Islet of Langerhans (tissue), 1 donor: ENCODE data around the gene THAP7.

ENCODE experiments used
- FAIRE-seq: peaks from one replicate; lab custom pipeline; 2011; peaks lifted over from hg19 to GRCh38; lab: Jason Lieb, UNC

Gene THAP7

DNA sequence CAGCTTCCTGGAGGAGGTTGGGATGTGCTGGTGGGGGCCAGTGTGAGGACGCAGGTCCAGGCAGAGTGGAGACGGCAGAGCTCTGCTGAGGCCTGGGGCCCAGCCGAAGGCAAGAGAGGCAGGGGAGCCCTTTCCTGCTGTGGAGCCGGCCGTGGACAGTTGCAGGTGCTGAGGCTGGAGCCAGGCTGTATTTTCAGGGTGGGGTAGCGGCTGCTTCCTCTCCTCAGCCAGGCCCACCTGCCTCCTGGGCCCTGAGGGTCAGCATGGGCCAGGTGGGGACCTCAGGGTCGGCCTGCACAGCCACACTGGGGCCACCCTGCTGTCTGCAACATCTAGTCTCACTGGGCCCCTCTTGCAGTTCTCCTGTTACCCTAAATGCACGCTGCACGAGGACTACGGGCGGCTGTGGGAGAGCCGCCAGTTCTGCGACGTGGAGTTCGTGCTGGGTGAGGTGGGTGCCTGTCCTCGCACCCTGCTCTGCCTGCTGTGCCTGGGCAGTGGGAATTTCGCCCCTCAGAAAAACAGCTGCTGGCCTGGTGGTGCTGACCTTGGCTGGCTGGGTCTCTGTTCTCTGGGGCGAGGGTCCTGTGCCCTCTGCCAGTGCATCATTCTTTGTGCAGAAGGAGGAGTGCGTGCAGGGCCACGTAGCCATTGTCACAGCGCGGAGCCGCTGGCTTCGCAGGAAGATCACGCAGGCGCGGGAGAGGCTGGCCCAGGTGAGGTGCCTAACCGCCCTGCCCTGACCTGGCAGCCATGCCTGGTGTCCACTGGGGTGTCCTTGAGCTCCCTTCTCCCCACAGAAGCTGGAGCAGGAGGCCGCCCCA is 8.4 kb downstream of the THAP7 start:
- FAIRE-seq: no peak

- no peak for FAIRE-seq
Measured at GRCh38 chr22:20992456-20993303, 9.2 kb downstream of the THAP7 start.

DNA sequence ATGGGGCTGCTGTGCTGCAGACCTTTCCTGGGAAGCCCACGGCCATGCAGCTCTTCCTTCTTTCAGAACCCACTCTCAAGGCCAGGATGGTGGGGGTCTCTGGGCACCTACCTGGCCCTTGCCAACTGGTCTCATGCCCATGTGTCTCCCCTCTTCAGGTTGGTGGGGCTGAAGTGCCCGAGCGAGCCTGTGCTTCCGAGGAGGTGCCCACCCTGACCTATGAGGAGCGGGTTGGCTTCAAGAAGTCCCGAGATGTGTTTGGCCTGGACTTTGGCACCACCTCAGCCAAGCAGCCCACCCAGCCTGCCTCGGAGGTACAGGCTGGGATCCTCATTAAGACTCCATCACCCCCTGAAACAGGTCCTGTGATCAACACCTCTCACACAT is 9.9 kb downstream of the THAP7 start:
- no peak for FAIRE-seq

- no peak for FAIRE-seq
Measured at GRCh38 chr22:20991252-20992055, 10.5 kb downstream of the THAP7 start.

DNA sequence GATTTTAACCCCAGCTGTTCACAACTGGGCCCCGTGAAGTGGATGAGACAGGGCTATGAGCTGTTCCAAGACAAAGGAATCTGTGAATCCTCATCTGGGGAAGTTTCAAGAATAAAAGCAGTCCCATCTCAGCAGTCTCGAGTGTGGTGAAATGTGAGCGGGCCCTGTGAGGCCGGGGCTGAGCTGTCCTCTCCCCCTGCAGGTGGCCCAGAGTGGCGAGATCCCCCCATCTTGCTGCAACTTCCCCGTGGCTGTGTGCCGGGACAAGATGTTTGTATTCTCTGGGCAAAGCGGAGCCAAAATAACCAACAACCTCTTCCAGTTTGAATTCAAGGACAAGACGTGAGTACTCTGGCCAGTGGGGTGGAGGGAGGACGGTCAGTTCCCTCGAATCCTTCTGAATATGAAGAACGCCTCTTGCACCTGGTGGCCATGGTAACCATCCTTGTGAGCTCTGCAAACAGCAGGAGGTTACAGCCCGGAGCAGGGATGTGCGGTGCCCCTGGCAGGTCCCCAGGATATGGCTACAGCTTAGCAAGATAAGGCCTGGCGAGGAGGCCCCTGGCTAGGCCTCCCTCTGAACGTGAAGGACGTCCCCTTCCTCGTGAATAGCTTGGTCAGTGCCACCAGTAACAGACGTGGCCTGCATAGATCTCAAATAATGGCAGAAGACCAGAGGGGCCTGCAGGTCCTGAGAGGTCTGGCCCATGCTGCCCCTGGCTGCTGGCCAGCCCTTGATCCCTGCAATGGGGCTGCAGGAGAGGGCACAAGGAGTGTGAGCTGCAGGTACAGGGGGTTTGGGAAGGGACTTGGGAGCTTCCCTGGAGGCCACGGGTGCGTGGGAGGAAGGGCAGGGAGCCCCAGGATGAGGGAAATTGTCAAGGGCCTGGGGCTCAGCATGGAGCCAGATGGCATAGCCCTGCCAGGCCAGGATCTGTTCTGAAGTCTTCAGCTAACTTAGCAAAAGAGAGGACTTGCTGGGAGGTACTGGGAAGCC is 11.4 kb downstream of the THAP7 start:
- FAIRE-seq: no peak

DNA sequence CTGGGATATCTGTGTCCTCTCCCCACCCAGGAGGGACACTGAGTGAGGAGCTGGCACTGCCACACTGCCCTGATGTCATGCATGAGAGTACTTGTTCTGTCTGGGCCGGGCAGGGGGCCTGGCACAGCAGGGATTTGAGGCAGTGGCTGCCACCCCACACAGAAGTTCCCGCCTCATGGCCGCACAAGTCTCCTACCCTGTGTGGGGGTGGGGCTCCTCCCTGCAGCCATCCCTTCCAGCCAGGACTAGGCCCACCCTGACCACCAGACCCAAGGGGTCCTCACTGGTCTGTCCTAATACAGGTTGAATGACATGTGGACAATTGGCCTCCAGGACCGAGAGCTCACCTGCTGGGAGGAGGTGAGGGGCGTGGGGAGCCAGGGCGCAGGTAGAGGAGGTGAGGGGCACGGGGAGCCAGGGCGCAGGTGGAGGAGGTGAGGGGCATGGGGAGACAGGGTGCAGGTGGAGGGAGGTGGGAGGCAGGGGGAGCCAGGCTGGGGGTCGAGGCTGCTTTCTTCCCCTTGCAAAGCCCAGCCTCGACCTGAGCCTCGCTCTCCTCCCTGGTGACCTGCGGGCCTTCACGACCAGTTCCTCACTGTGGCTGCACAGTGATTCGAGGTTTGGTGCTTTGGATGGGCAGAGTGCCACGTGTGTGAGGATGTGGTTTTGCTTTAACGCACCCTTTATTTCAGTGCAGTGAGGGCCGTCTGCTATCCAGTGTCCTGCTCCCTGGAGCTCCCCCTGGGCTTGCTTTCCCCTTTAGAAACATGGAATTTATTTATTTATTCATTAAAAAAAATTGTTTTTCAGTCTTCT is 12.4 kb downstream of the THAP7 start:
- no peak for FAIRE-seq

- no peak for FAIRE-seq
Measured at GRCh38 chr22:20988573-20989322, 13.2 kb downstream of the THAP7 start.

GRCh38 chr22:20987375-20987774 is 14.5 kb downstream of the THAP7 start:
- FAIRE-seq: no peak

GRCh38 chr22:20986365-20986764 is 15.6 kb downstream of the THAP7 start:
- FAIRE-seq: no peak

DNA sequence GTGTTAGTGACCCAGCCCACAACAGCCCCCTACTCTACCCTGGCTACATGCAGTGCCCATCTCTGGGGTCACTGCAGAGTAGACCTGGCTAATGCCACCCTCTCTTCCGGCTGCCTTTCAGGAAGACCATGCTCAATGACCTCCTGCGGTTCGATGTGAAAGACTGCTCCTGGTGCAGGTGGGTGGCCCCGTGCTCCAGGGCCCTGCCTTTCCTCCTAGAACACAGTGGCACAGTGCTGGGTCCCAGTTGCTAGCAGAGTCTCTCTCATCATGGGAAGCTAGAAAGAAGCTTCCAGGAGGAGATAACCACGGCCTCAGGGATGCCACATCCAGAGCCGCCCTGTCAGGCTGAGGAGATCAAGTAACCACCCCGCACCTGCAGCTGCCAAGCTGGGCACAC is 16.2 kb downstream of the THAP7 start:
- no peak for FAIRE-seq

DNA sequence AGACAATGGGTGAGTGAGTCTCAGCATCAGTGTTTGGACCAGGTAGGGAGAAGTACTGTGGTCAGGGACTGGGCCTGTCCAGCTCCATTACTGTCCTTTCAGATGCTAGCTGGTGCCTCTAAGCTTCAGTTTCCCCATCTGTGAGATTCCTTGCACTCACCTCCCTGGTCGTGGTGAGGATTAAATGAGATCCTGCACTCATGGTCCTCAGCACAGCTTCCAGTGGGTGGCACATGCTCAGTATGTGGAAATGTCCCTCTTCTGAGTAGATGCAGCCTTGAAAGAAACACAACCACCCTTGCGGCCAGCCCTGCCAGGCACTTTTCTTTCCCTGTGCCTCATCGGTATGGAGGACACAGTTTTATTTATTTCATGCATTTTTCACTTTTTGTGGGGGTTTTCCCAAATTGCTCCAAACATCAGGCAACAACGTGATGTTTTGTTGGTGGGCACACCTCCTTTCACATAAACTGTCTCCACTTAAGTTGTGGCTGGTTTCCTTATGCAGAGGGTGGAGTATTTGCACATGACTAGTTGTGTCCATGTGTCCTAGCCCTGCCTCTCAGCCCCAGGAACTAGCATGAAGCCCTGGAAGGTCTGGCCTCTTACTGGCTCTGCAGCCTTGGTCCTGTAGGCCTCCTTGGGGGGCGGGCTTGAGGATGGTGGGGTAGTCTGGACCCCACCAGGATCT is 18.7 kb downstream of the THAP7 start:
- FAIRE-seq: no peak

DNA sequence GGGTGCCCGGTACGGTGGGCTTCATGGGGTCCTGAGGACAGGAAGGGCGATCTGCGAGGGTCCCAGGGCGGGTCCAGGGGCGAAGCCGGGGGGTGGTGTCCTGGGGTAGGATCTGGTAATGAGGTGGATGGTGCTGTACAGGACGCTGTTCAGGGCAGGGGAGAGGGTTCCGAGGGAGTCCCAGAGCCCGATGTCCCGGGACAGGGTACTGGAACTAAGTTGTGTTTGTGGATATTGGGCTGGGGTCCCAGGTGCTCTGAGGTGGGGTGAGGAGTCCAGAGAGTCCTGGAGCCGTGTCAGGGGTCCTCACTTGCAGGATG is 19.4 kb downstream of the THAP7 start:
- FAIRE-seq: no peak

- FAIRE-seq: no peak
Measured at GRCh38 chr22:20981787-20982562, 19.9 kb downstream of the THAP7 start, which contains the start of gene LZTR1. LZTR1 (plus strand) TSS chr22:20982297; CDS start chr22:20982372, 75 bp downstream.

- no peak for FAIRE-seq
Measured at GRCh38 chr22:20980938-20981722, 20.8 kb downstream of the THAP7 start.

GRCh38 chr22:20980523-20980922 is 21.4 kb downstream of the THAP7 start:
- no peak for FAIRE-seq

DNA sequence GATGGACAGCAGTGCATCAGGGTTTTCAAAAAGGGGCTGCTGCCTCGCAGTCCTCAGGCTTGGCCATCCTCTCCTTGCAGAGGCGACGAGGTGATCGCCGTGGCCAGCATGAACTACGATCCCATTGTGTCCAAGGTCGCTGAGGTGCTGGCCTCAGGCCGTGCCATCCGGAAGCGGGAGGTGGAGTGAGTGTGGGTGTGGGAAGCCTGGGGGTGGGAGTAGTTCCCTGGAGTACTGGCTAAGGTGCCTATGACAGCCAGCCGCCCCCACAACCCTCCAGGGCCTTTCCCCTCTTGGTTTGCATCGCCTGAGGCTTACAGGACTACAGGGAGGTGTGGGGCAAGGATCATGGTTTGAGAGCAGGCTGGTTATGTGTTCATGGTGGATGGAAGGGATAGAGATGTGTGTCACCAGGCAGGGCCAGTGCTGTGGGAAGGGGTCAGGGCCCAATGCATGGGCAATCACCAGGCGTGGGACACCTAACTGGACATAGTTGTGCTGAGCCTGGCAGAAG is 21.9 kb downstream of the THAP7 start:
- no peak for FAIRE-seq

DNA sequence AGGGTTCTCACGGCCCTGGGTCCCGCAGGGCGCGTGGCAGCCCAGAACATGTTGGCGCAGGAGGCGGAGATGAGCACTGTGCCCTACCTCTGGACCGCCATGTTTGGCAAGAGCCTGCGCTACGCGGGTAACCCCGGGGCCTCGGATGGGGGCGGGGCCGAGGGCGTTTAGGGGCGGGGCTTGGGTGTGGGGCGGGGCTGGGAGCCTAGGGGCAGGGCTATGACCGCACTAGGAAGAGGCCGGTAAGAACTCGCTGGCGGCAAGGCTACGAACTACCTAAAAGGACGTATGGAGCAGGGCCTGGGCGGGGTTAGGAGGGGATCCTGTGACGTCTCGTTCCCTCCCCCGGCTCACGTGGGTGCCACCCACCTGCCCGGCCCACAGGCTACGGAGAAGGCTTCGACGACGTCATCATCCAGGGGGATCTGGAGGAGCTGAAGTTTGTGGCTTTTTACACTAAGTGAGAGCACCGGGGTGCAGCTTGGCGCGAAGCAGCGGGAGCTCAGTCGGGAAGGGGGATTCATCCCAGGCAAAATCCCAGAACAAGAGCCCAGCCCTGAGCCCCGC is 22.6 kb downstream of the THAP7 start:
- no peak for FAIRE-seq
